Mesendoderm (in vitro differentiated cells): ENCODE data around the gene POLR2C.

Experiments used
- DNase-seq: peaks from one replicate; pipeline ENCODE4 v3.0.0; 2013
- H2AK5ac ChIP-seq: 2 replicates; pipeline ENCODE4 v1.6.1; 2013; ENCODE audit warnings: low read length, inconsistent platforms
- H2BK120ac ChIP-seq: 2 replicates; pipeline ENCODE4 v1.6.1; 2013; ENCODE audit warnings: low read depth, mild to moderate bottlenecking, low read length, moderate library complexity, mixed read lengths
- H2BK15ac ChIP-seq: replicated peaks from 2 replicates; pipeline ENCODE4 v1.6.1; 2013; ENCODE audit warnings: low read depth, mild to moderate bottlenecking, moderate library complexity
- H2BK5ac ChIP-seq: 2 replicates; pipeline ENCODE4 v1.6.1; 2013; ENCODE audit warnings: low read length, inconsistent platforms
- H3K18ac ChIP-seq: 2 replicates; pipeline ENCODE4 v1.6.1; 2013; ENCODE audit warnings: mild to moderate bottlenecking, low read length, mixed read lengths
- H3K23ac ChIP-seq: one replicate; pipeline ENCODE4 v1.6.1; 2013; ENCODE audit warnings: low read length
- H3K27ac ChIP-seq: 2 replicates; pipeline ENCODE4 v1.5.1; 2013; ENCODE audit warnings: low read depth, mild to moderate bottlenecking, inconsistent platforms, low read length, moderate library complexity
- H3K27me3 ChIP-seq: 2 replicates; pipeline ENCODE4 v1.6.1; 2013; ENCODE audit warnings: low read length, control low read depth, mild to moderate bottlenecking, inconsistent platforms; ENCODE audit not compliant: insufficient read depth, poor library complexity
- H3K36me3 ChIP-seq: 2 replicates; pipeline ENCODE4 v1.6.1; 2013; ENCODE audit warnings: low read length, inconsistent platforms; ENCODE audit not compliant: control insufficient read depth, insufficient read depth
- H3K4ac ChIP-seq: one replicate; pipeline ENCODE4 v1.6.1; 2013; ENCODE audit warnings: low read depth, mild to moderate bottlenecking, low read length, moderate library complexity
- H3K4me1 ChIP-seq: 2 replicates; pipeline ENCODE4 v1.6.1; 2013; ENCODE audit warnings: low read depth, low read length, inconsistent platforms; ENCODE audit not compliant: control insufficient read depth
- H3K4me2 ChIP-seq: 2 replicates; pipeline ENCODE4 v1.6.1; 2013; ENCODE audit warnings: low read length
- H3K4me3 ChIP-seq: 2 replicates; pipeline ENCODE4 v1.5.1; 2013; ENCODE audit warnings: mild to moderate bottlenecking, low read length
- H3K56ac ChIP-seq: one replicate; pipeline ENCODE4 v1.6.1; 2013; ENCODE audit warnings: low read length
- H3K79me1 ChIP-seq: 2 replicates; pipeline ENCODE4 v1.6.1; 2013; ENCODE audit warnings: low read length, inconsistent platforms
- H3K79me2 ChIP-seq: 2 replicates; pipeline ENCODE4 v1.6.1; 2013; ENCODE audit warnings: mild to moderate bottlenecking, low read length; ENCODE audit not compliant: control insufficient read depth, insufficient read depth
- H3K9ac ChIP-seq: 2 replicates; pipeline ENCODE4 v1.6.1; 2013; ENCODE audit warnings: low read length, inconsistent platforms
- H4K5ac ChIP-seq: one replicate; pipeline ENCODE4 v1.6.1; 2013; ENCODE audit warnings: low read length
- H4K8ac ChIP-seq: one replicate; pipeline ENCODE4 v1.6.1; 2013; ENCODE audit warnings: low read depth, mild to moderate bottlenecking, control low read depth, low read length, moderate library complexity
- WGBS: extraction: QIAGEN DNeasy Blood & Tissue Kit; methylation state at CpG from one replicate; pipeline ENCODE4 v1.1.7; 2013; ENCODE audit warnings: low lambda C conversion rate, missing lambda C conversion rate; ENCODE audit not compliant: insufficient coverage; ENCODE audit errors: extremely low coverage; 5-methylcytosine and 5-hydroxymethylcytosine counted together

The POLR2C gene

DNA sequence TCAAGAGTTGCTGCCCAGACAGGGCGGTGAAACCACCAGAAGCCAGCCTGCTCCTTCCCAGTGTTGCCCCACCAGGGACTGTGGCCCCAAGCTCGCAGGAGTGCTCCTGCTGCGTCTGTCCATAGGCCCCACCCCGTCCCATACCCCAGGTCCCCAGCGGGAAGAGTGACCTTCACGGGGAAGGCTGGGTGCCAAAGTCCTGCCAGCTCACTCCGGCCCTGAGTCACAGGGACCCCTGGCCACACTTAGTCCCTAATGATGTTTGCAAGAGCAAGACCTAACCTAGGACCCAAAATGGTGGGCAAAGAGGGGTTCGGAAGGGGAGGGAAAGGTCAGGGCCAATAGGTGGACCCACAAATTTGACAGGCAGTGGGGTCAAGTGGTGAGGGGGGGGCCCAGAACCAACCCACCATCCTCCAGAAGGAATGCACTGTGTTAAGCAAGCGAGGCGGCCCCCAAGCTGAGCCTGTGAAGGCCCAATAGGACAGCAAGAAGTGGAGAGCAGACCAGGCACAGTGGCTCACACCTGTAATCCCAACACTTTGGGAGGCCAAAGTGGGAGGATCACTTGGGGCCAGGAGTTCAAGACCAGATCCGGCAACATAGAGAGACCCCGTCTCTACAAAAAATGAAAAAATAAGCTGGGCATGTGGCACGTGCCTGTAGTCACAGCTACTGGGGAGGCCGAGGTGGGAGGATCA is 20.5 kb downstream of the POLR2C start:
- no peak overlapping the region for H3K23ac ChIP-seq
- no peak for DNase-seq
- no peaks in the 10 kb centered on the region for H3K79me1 ChIP-seq
- H4K5ac ChIP-seq, result no peak overlapping the region
- H3K56ac ChIP-seq, result no peak overlapping the region
- H3K9ac ChIP-seq, result no peak overlapping the region
- no peak overlapping the region for H3K4me2 ChIP-seq
- H3K27ac ChIP-seq, result no peak overlapping the region
- H2AK5ac ChIP-seq, result no peak overlapping the region
- peaks cover 5% of the 10 kb centered on the region for H3K4me1 ChIP-seq
- no CpG with 5 or more reads among the region's 14 CpGs for WGBS
- H2BK5ac ChIP-seq, result no peak overlapping the region
- H2BK120ac ChIP-seq, result no peak overlapping the region
- no peak overlapping the region for H3K4ac ChIP-seq
- no peaks in the 10 kb centered on the region for H3K27me3 ChIP-seq
- H3K4me3 ChIP-seq, result no peak overlapping the region
- H4K8ac ChIP-seq, result no peak overlapping the region
- H3K79me2 ChIP-seq, result no peaks in the 10 kb centered on the region
- no peak overlapping the region for H3K18ac ChIP-seq
- no peak overlapping the region for H2BK15ac ChIP-seq
- H3K36me3 ChIP-seq, result no peaks in the 10 kb centered on the region

DNA sequence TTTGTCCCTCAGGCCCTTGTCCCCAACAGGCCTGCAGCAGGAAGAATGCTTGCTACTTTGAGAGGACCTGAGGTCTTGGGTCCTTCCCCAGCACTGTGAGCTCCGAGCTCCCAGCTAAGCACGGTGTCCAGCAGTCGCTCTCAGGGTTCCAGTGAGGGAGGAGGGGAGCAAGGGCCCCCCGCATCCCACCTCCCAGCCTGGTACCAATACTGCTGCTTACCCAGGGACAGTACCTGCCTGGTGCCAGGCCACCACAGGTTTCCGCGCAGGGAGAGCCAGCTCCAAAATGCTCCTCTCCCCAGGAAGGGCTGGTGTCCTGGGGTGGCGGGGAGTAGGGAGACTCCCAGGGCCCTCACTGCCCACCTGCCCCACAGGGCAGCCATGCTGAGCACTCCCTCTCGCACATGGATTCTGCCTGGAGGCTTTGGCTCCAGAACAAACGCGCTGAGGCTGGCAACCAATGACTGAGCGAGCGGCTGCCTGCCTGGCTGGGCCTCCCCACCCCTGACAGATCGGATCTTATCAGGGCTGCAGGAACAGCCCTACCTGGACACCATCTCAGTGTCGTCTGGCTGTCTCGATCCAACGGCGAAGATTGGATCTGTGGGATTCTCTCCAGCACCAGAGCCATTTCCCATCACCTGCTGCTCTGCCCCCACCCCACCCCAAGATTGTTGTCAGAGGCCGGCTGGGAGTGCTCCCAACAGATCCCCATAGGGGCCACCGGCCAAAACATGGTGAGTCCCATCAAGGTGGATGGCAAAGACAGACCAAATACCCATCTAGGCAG is 21.4 kb downstream of the POLR2C start:
- H4K8ac ChIP-seq, result no peak overlapping the region
- peaks cover 5% of the 10 kb centered on the region for H3K4me1 ChIP-seq
- WGBS, result no CpG with 5 or more reads among the region's 19 CpGs
- no peak overlapping the region for H3K4me3 ChIP-seq
- no peak overlapping the region for H3K23ac ChIP-seq
- H4K5ac ChIP-seq, result no peak overlapping the region
- H2BK120ac ChIP-seq, result no peak overlapping the region
- H2AK5ac ChIP-seq, result no peak overlapping the region
- H3K27ac ChIP-seq, result no peak overlapping the region
- H3K79me2 ChIP-seq, result no peaks in the 10 kb centered on the region
- no peaks in the 10 kb centered on the region for H3K27me3 ChIP-seq
- no peak overlapping the region for H3K56ac ChIP-seq
- no peak overlapping the region for H2BK5ac ChIP-seq
- no peak overlapping the region for H2BK15ac ChIP-seq
- no peak overlapping the region for H3K9ac ChIP-seq
- DNase-seq, result no peak
- H3K4ac ChIP-seq, result no peak overlapping the region
- H3K4me2 ChIP-seq, result no peak overlapping the region
- no peaks in the 10 kb centered on the region for H3K79me1 ChIP-seq
- no peaks in the 10 kb centered on the region for H3K36me3 ChIP-seq
- H3K18ac ChIP-seq, result no peak overlapping the region

DNA sequence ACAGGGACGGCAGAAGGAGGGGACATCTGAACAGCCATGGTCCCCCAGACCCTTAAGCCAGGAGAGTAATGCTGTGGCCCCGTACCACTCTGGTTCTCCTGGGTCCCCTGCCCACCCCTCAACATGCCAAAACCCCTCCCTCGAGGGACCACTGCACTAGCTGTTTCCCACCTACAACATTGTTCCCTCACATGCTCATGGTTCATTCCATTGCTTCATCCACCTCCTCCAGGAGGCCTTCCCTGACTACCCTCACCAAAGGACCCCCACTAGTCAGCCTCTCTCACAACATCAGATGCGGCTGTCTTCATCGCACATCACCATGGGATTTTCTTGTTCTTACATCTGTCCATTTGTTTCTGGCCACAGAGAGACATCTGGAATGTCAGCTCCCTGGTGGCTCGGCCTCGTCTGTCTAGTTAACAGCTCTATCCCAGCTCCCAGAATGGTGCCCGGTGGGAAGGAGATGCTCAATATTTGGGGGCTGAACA is 22.1 kb downstream of the POLR2C start:
- Histone ChIP-seq H3K27ac (no peak overlapping the region), H3K27me3 (no peaks in the 10 kb centered on the region), H4K8ac (no peak overlapping the region), H3K23ac (no peak overlapping the region), H3K79me2 (no peaks in the 10 kb centered on the region), H3K4me1 (peaks cover 5% of the 10 kb centered on the region), H4K5ac (no peak overlapping the region), H3K79me1 (no peaks in the 10 kb centered on the region), H2BK120ac (no peak overlapping the region), H2AK5ac (no peak overlapping the region), H3K4ac (no peak overlapping the region), H3K56ac (no peak overlapping the region), H2BK5ac (no peak overlapping the region), H3K18ac (no peak overlapping the region), H3K4me2 (no peak overlapping the region), H3K4me3 (no peak overlapping the region), H2BK15ac (no peak overlapping the region), H3K9ac (no peak overlapping the region), H3K36me3 (no peaks in the 10 kb centered on the region)
- WGBS, result no CpG with 5 or more reads among the region's 8 CpGs
- no peak for DNase-seq

- Histone ChIP-seq H4K8ac (no peak overlapping the region), H2BK15ac (no peak overlapping the region), H3K27me3 (no peaks in the 10 kb centered on the region), H3K23ac (peak overlapping the region; percentile 57), H3K4ac (no peak overlapping the region), H4K5ac (no peak overlapping the region), H3K36me3 (no peaks in the 10 kb centered on the region), H3K56ac (peak overlapping the region; percentile 59), H3K27ac (no peak overlapping the region), H3K79me2 (no peaks in the 10 kb centered on the region), H3K9ac (peak overlapping the region; percentile 86), H3K18ac (peak overlapping the region; percentile 1), H3K4me2 (peak overlapping the region; percentile 92), H3K79me1 (no peaks in the 10 kb centered on the region), H2BK120ac (no peak overlapping the region), H3K4me3 (peak overlapping the region; percentile 74), H2AK5ac (no peak overlapping the region), H3K4me1 (peaks cover 5% of the 10 kb centered on the region), H2BK5ac (no peak overlapping the region)
- no peak for DNase-seq
- WGBS, result no CpG with 5 or more reads among the region's 14 CpGs
These were observed 22.8 kb downstream of the POLR2C start for GRCh38 chr16:57485091-57485915.

DNA sequence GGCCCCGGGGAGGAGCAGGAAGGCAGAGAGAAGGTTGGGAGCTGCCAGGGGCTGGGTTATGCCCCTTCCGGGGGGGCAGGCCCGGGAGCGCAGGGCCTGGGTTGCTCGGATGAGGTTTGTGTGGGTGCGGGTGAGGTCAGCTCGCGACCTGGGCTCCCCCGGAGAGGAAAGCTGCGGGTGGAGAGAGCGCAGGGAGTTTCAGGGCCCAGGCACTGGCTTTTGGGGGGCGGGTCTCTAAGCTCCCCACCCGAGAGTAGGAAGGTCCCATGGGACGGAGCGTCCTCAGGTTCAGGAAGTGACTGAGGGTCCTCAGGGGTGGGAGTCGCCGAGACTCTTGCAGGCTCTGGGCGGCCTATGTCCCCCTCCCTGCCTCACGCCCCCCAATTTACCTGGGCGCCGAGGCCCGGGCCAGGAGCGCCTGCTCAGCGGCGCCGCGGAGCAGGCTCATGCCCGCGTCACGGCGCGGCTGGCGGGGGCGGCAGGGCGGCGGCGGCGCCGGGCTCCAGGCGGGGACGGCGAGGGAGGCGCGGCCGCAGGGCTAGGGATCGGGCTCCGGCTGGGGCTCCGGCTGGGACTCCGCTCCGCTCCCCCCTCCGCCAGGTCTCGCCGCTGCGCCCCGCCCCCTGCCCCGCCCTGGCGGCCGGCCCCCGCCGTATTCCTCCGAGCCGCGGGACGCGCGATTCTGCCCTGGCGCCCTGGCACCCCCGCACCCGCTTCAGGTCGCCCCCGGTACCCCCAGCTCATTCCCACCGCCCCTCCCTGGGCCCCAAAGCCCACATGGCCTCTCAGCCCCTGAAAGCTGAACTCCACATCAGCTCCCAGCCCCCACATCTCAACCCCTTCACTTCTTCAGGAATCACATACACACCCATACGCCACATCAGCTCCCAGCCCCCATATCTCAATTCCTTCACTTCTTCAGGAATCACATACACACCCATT is 23.7 kb downstream of the POLR2C start, which contains the start of gene DOK4:
Gene DOK4, minus strand, starts transcription at position 578 of the 942 bp plus-strand sequence. CDS start 6,986 bp downstream, outside the sequence.
- Histone ChIP-seq H3K27ac (no peak within 1 kb of the TSS), H3K9ac (peak within 1 kb of the TSS; percentile 86), H3K79me1 (no peaks in the 10 kb centered on the region), H3K4ac (no peak within 1 kb of the TSS), H3K18ac (peak within 1 kb of the TSS; percentile 1), H3K4me2 (peak within 1 kb of the TSS; percentile 92), H3K4me1 (peaks cover 1% of the 10 kb centered on the region), H2BK5ac (no peak within 1 kb of the TSS), H3K79me2 (no peaks in the 10 kb centered on the region), H3K23ac (peak within 1 kb of the TSS; percentile 50), H4K8ac (no peak within 1 kb of the TSS), H2BK15ac (no peak within 1 kb of the TSS), H2AK5ac (no peak within 1 kb of the TSS), H3K27me3 (no peaks in the 10 kb centered on the region), H3K56ac (peak within 1 kb of the TSS; percentile 59), H3K36me3 (no peaks in the 10 kb centered on the region), H4K5ac (no peak within 1 kb of the TSS), H2BK120ac (no peak within 1 kb of the TSS), H3K4me3 (peak within 1 kb of the TSS; percentile 74)
- no CpG with 5 or more reads among the region's 73 CpGs for WGBS
- peak; percentile 75 for DNase-seq
